Loucy (cell line): Measurements from ENCODE around the gene GRB7.

Source experiments
- H2AFZ ChIP-seq: fragments of 200-600 bp; sonication (generic); 2 replicates; pipeline ENCODE4 v1.6.0; 2016; ENCODE audit warnings: antibody characterized with exemption, mild to moderate bottlenecking, low read length, moderate library complexity
- H3F3A ChIP-seq: fragments of 200-600 bp; 2 replicates; pipeline ENCODE4 v1.6.0; 2016; ENCODE audit warnings: antibody characterized with exemption, low read depth, mild to moderate bottlenecking
- H3K27me3 ChIP-seq: fragments of 200-600 bp; sonication (generic); 2 replicates; pipeline ENCODE4 v1.6.1; 2014; ENCODE audit warnings: low read length, mild to moderate bottlenecking; ENCODE audit not compliant: insufficient read depth, poor library complexity, severe bottlenecking
- H3K36me3 ChIP-seq: fragments of 200-600 bp; sonication (generic); 2 replicates; pipeline ENCODE4 v1.6.1; 2016; ENCODE audit warnings: low read length; ENCODE audit not compliant: insufficient read depth
- H3K4me1 ChIP-seq: fragments of 200-600 bp; sonication (generic); 2 replicates; pipeline ENCODE4 v1.5.1; 2014; ENCODE audit warnings: low read length, mild to moderate bottlenecking; ENCODE audit not compliant: insufficient read depth, poor library complexity, severe bottlenecking
- H3K4me2 ChIP-seq: fragments of 200-600 bp; sonication (generic); 2 replicates; pipeline ENCODE4 v1.6.0; 2014; ENCODE audit warnings: antibody characterized with exemption, low read length, low read depth, mild to moderate bottlenecking; ENCODE audit not compliant: poor library complexity, severe bottlenecking
- H3K4me3 ChIP-seq: fragments of 200-600 bp; sonication (generic); 2 replicates; pipeline ENCODE4 v1.5.1; 2014; ENCODE audit warnings: low read length, mild to moderate bottlenecking, mixed read lengths; ENCODE audit not compliant: poor library complexity, severe bottlenecking
- H3K79me2 ChIP-seq: fragments of 200-600 bp; sonication (generic); 2 replicates; pipeline ENCODE4 v1.6.1; 2014; ENCODE audit warnings: low read length; ENCODE audit not compliant: insufficient read depth
- H3K9ac ChIP-seq: fragments of 200-600 bp; sonication (generic); 2 replicates; pipeline ENCODE4 v1.6.0; 2014; ENCODE audit warnings: mild to moderate bottlenecking, low read depth, low read length, moderate library complexity; ENCODE audit not compliant: poor library complexity, severe bottlenecking
- H3K9me2 ChIP-seq: fragments of 200-600 bp; sonication (generic); replicated peaks from 2 replicates; pipeline ENCODE4 v1.6.1; 2016; ENCODE audit warnings: low read depth, low read length, mixed read lengths
- H3K9me3 ChIP-seq: fragments of 200-600 bp; sonication (generic); 2 replicates; pipeline ENCODE4 v1.6.1; 2014; ENCODE audit warnings: mild to moderate bottlenecking, antibody characterized with exemption, low read length, low read depth; ENCODE audit not compliant: insufficient read depth
- H4K20me1 ChIP-seq: fragments of 200-600 bp; sonication (generic); 2 replicates; pipeline ENCODE4 v1.6.0; 2014; ENCODE audit warnings: antibody characterized with exemption, low read length, mild to moderate bottlenecking; ENCODE audit not compliant: insufficient read depth, poor library complexity, severe bottlenecking
- CTCF ChIP-seq: fragments of 200-600 bp; sonication (generic); conservative IDR thresholded peaks from 2 replicates; pipeline ENCODE4 v1.5.1; 2014; ENCODE audit warnings: mild to moderate bottlenecking, antibody characterized with exemption, low read length
- EZH2phosphoT487 ChIP-seq: fragments of 200-600 bp; IDR thresholded peaks from 2 replicates; pipeline ENCODE4 v1.6.1; 2018; ENCODE audit warnings: antibody characterized with exemption, mild to moderate bottlenecking, moderate library complexity, borderline replicate concordance

Gene GRB7

DNA sequence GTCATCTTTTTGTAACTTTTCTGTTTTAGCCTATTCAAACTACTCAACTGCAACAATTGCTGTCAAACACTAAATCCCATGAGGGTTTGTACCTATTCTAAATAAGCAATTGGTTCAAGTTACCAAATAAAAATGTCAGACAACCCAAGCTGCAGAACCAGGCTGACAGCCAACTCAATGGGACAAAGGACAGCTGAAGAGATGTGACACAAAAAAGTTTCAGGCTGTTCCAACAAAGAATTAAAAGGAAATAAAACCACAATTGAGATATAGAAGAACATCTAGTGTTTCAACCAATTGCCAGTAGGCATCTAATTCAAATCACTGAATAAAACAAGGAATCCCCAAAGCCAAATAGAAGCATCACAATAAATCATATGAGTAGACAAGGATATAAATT lies 49.3 kb downstream of the GRB7 start:
- Histone ChIP-seq H3K9me2 (no peaks in the 10 kb centered on the region), H3F3A (no peaks in the 10 kb centered on the region), H2AFZ (no peak overlapping the region), H3K4me3 (no peak overlapping the region), H4K20me1 (no peaks in the 10 kb centered on the region), H3K4me2 (no peak overlapping the region), H3K36me3 (no peaks in the 10 kb centered on the region), H3K4me1 (no peaks in the 10 kb centered on the region), H3K27me3 (peaks cover 38% of the 10 kb centered on the region), H3K9ac (no peak overlapping the region), H3K79me2 (no peaks in the 10 kb centered on the region), H3K9me3 (no peaks in the 10 kb centered on the region)
- TF ChIP-seq EZH2phosphoT487 (no peak), CTCF (no peak)

DNA sequence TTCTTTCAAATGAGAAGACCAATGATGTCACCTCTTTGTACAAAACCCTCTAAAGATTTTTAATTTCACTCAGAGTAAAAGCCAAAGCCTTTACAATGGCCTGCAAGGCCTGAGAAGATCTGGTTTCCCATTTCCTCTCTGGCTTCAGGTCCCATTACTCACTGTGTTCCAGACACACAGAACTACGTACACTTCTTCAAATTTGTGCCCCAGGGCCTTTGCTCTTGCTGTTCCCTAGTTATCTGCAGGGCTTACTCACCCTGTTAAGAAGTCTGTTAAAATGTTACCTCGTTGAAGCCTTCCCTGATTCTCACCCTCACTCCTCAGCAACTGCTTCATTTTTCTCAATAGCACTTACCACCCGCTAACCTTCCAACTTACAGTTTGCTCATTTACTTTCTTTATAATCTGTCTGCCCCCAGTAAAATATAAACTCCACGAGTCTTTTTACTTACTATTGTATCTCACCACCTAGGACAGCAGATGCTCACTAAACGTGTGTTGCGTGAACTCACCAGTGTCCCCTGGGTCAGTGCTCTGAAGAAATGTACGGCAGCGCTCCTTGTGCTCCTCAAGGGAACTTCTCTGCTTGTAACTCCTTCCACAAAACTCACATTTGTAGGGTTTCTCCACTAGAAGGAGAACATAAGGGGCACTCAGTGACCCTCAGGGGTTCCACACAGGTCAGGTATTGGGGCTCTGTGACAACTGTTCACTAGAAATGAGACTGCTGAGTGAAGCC lies 50.2 kb downstream of the GRB7 start:
- Histone ChIP-seq H3K4me2 (no peak overlapping the region), H2AFZ (no peak overlapping the region), H4K20me1 (no peaks in the 10 kb centered on the region), H3K27me3 (peaks cover 30% of the 10 kb centered on the region), H3K4me1 (no peaks in the 10 kb centered on the region), H3K9ac (no peak overlapping the region), H3K9me2 (no peaks in the 10 kb centered on the region), H3K79me2 (no peaks in the 10 kb centered on the region), H3K4me3 (no peak overlapping the region), H3K36me3 (no peaks in the 10 kb centered on the region), H3F3A (no peaks in the 10 kb centered on the region), H3K9me3 (no peaks in the 10 kb centered on the region)
- TF ChIP-seq EZH2phosphoT487 (no peak), CTCF (no peak)

- no peak overlapping the region for H3K4me3 ChIP-seq
- peaks cover 11% of the 10 kb centered on the region for H3K27me3 ChIP-seq
- H3K9me2 ChIP-seq, result no peaks in the 10 kb centered on the region
- H4K20me1 ChIP-seq, result no peaks in the 10 kb centered on the region
- no peak overlapping the region for H2AFZ ChIP-seq
- H3F3A ChIP-seq, result no peaks in the 10 kb centered on the region
- H3K36me3 ChIP-seq, result no peaks in the 10 kb centered on the region
- H3K4me2 ChIP-seq, result no peak overlapping the region
- peaks cover 8% of the 10 kb centered on the region for H3K4me1 ChIP-seq
- no peak overlapping the region for H3K9ac ChIP-seq
- H3K79me2 ChIP-seq, result no peaks in the 10 kb centered on the region
- TF ChIP-seq EZH2phosphoT487 (no peak), CTCF (no peak)
- H3K9me3 ChIP-seq, result no peaks in the 10 kb centered on the region
Measured at GRCh38 chr17:39791111-39791992, 53.6 kb downstream of the GRB7 start.
